GM12873 (cell line): Measurements from ENCODE around the gene PTPRM.

Source experiments
- CTCF ChIP-seq: IDR thresholded peaks from 2 replicates; pipeline ENCODE4 v1.5.1; 2012; ENCODE audit warnings: low read depth, mild to moderate bottlenecking, moderate library complexity, low read length, control low read depth; ENCODE audit not compliant: insufficient read depth; ENCODE audit errors: missing control alignments

The PTPRM gene

GRCh38 chr18:7662866-7663265, 95.8 kb downstream of the PTPRM start:
- no peak for TF ChIP-seq CTCF

GRCh38 chr18:7663366-7664312, 96.5 kb downstream of the PTPRM start:
- no peak for TF ChIP-seq CTCF

GRCh38 chr18:7666195-7666776, 99.2 kb downstream of the PTPRM start:
- no peak for TF ChIP-seq CTCF

GRCh38 chr18:7668392-7668791, 101.3 kb downstream of the PTPRM start:
- no peak for TF ChIP-seq CTCF

GRCh38 chr18:7669361-7669760, 102.2 kb downstream of the PTPRM start:
- no peak for TF ChIP-seq CTCF

GRCh38 chr18:7671105-7671504, 104.0 kb downstream of the PTPRM start:
- no peak for TF ChIP-seq CTCF

GRCh38 chr18:7676253-7676873, 109.2 kb downstream of the PTPRM start:
- TF ChIP-seq CTCF, result no peak
